ENCODE results near the gene HAL.

- TF ChIP-seq CTCF (IDR thresholded peaks at IDR 0.05): no peak
- no peak for TF ChIP-seq POLR2AphosphoS5 (IDR thresholded peaks at IDR 0.05; ENCODE audit: insufficient read depth in 1 of 2, low read depth in 1 of 2)
Observed at GRCh38 chr12:95997276-95997675, 1.1 kb upstream of the HAL start.

All from vagina (tissue), 2 donors.